Lung (tissue), 12 donors: ENCODE data around the gene SLC2A2. TPM values are rescaled to one million over a fixed set of nuclear protein-coding genes. Genes with fewer than 3 reads are reported as not detected.

ENCODE experiments used
- ATAC-seq: fragments of 200-7000 bp; cut with Tn5 transposase; one replicate; pipeline ENCODE4 v1.9.1; 2020; ENCODE audit warnings: moderate number of reproducible peaks; ENCODE audit not compliant: insufficient read depth, low FRiP score
- DNase-seq, 3 donors: peaks; one replicate each; pipeline ENCODE4 v3.0.0-alpha.2; 2013 to 2017
- H3K27ac ChIP-seq, 2 donors: one replicate each; pipeline ENCODE4 v1.5.1; 2013; ENCODE audit warnings: mild to moderate bottlenecking in 2 of 2, moderate library complexity in 2 of 2, control low read depth in 1 of 2, inconsistent platforms in 1 of 2, low read depth in 1 of 2, low read length in 1 of 2
- H3K27me3 ChIP-seq, 3 donors: one replicate each; pipeline ENCODE4 v1.5.1; 2013; ENCODE audit warnings: low read length in 2 of 3; ENCODE audit not compliant: control insufficient read depth in 3 of 3, insufficient read depth in 3 of 3
- H3K36me3 ChIP-seq, 4 donors: one replicate each; pipeline ENCODE4 v1.5.1; 2013; ENCODE audit warnings: low read length in 4 of 4, mild to moderate bottlenecking in 1 of 4, moderate library complexity in 1 of 4; ENCODE audit not compliant: control insufficient read depth in 4 of 4, insufficient read depth in 4 of 4
- H3K4me1 ChIP-seq, 5 donors: one replicate each; pipeline ENCODE4 v1.5.1; 2013; ENCODE audit warnings: low read length in 5 of 5, mild to moderate bottlenecking in 2 of 5, moderate library complexity in 1 of 5; ENCODE audit not compliant: control insufficient read depth in 5 of 5, insufficient read depth in 5 of 5
- H3K4me3 ChIP-seq: one replicate; pipeline ENCODE4 v1.5.1; 2013; ENCODE audit warnings: mild to moderate bottlenecking, control low read depth, moderate library complexity
- H3K9ac ChIP-seq, 2 donors: one replicate each; pipeline ENCODE4 v1.5.1; 2013; ENCODE audit warnings: low read length in 2 of 2, control low read depth in 1 of 2; ENCODE audit not compliant: insufficient read depth in 1 of 2
- H3K9me3 ChIP-seq, 4 donors: one replicate each; pipeline ENCODE4 v1.5.1; 2013; ENCODE audit warnings: low read length in 3 of 4, mild to moderate bottlenecking in 1 of 4, moderate library complexity in 1 of 4; ENCODE audit not compliant: control insufficient read depth in 4 of 4, insufficient read depth in 3 of 4
- CTCF ChIP-seq: IDR thresholded peaks from 2 replicates; pipeline ENCODE4 v1.5.1; 2012; ENCODE audit warnings: mild to moderate bottlenecking; ENCODE audit errors: control extremely low read depth, extremely low read depth
- WGBS, 2 donors: extraction: QIAGEN DNeasy Blood & Tissue Kit; methylation state at CpG; one replicate each; pipeline ENCODE4 v1.1.7; 2013; 5-methylcytosine and 5-hydroxymethylcytosine counted together
- polyA plus RNA-seq, 2 donors: library from polyadenylated mRNA; stranded (reverse); fragments of 200-250 nt; gene quantifications; one replicate each; pipeline ENCODE4 v1.2.1, GENCODE V29; 2013
- total RNA-seq, 2 donors: library from RNA; depleted of rRNA in 1 of 2; stranded (reverse); fragments of >200 nt in 1 of 2; gene quantifications; one replicate each; pipeline ENCODE4 v1.2.1, GENCODE V29; 2014 to 2021
- donor health status: control.
- donor health status: control.
- donor health status: Bipolar disorder and iron deficiency.
- donor health status: healthy.
- donor health status: DM: yes; HTN: yes; CAD: no.

SLC2A2 gene
- total and polyA plus RNA-seq, 4 donors: 0.12 TPM; not detected in 3

GRCh38 chr3:171013822-171014748 lies 12.4 kb downstream of the SLC2A2 start:
- no peaks in the 10 kb centered on the region for H3K36me3 ChIP-seq
- TF ChIP-seq CTCF: no peak
- peaks cover 0 to 6% (median 0%) of the 10 kb centered on the region in 3 donors for H3K27me3 ChIP-seq
- no peak overlapping the region for H3K9ac ChIP-seq
- H3K9me3 ChIP-seq: no peaks in the 10 kb centered on the region
- peaks cover 0 to 3% (median 0%) of the 10 kb centered on the region in 5 donors for H3K4me1 ChIP-seq
- ATAC-seq: no peak
- H3K27ac ChIP-seq: no peak overlapping the region
- 82 to 88% methylated on average over 5 of the region's 5 CpGs for WGBS, 2 donors
- DNase-seq: peak in 2 of 3 donors; percentile 30 to 63
- H3K4me3 ChIP-seq: no peak overlapping the region

GRCh38 chr3:171011873-171012336 lies 14.6 kb downstream of the SLC2A2 start:
- TF ChIP-seq CTCF: no peak
- H3K9ac ChIP-seq: no peak overlapping the region
- ATAC-seq: no peak
- DNase-seq: no peak
- 94 to 98% methylated on average over 4 of the region's 4 CpGs for WGBS, 2 donors
- peaks cover 0 to 3% (median 0%) of the 10 kb centered on the region in 3 donors for H3K27me3 ChIP-seq
- H3K4me3 ChIP-seq: no peak overlapping the region
- H3K36me3 ChIP-seq: no peaks in the 10 kb centered on the region
- H3K9me3 ChIP-seq: no peaks in the 10 kb centered on the region
- no peak overlapping the region for H3K27ac ChIP-seq
- H3K4me1 ChIP-seq: peaks cover 0 to 3% (median 0%) of the 10 kb centered on the region in 5 donors

GRCh38 chr3:171011109-171011872 lies 15.2 kb downstream of the SLC2A2 start:
- Histone ChIP-seq H3K36me3 (no peaks in the 10 kb centered on the region), H3K27me3 (peaks cover 0 to 3% (median 0%) of the 10 kb centered on the region in 3 donors), H3K27ac (no peak overlapping the region), H3K4me3 (no peak overlapping the region), H3K9ac (no peak overlapping the region), H3K9me3 (no peaks in the 10 kb centered on the region), H3K4me1 (peaks cover 0 to 3% (median 0%) of the 10 kb centered on the region in 5 donors)
- ATAC-seq: no peak
- 81 to 91% methylated on average over 2 of the region's 2 CpGs for WGBS, 2 donors
- DNase-seq: no peak
- no peak for TF ChIP-seq CTCF
